HepG2 (cell line): ENCODE data around the gene TACC3. TPM values are rescaled to one million over a fixed set of nuclear protein-coding genes. Genes with fewer than 3 reads are reported as not detected.

Experiments used
- CENPX ChIP-seq: sonication (generic); formaldehyde crosslinking; IDR thresholded peaks from 2 replicates; pipeline ENCODE4 v1.9.0; 2021; ENCODE audit warnings: mild to moderate bottlenecking, missing genetic modification reagents, moderate library complexity
- HDAC6 ChIP-seq: fragments of 200-600 bp; sonication (generic); IDR thresholded peaks from 2 replicates; pipeline ENCODE4 v1.7.0; 2017; ENCODE audit warnings: mild to moderate bottlenecking, antibody characterized with exemption, low read length, low read depth
- HES4 ChIP-seq: sonication (generic); formaldehyde crosslinking; IDR thresholded peaks from 2 replicates; pipeline ENCODE4 v1.9.0; 2021; ENCODE audit warnings: mild to moderate bottlenecking, missing genetic modification reagents, borderline replicate concordance
- ISX ChIP-seq: sonication (generic); formaldehyde crosslinking; conservative IDR thresholded peaks from 2 replicates; pipeline ENCODE4 v1.5.0; 2020; ENCODE audit warnings: missing genetic modification reagents
- KLF13 ChIP-seq: sonication (generic); formaldehyde crosslinking; IDR thresholded peaks from 2 replicates; pipeline ENCODE4 v1.4.0; 2020; ENCODE audit warnings: mild to moderate bottlenecking, missing genetic modification reagents
- RFXAP ChIP-seq: sonication (generic); formaldehyde crosslinking; IDR thresholded peaks from 2 replicates; pipeline ENCODE4 v1.4.0; 2020; ENCODE audit warnings: missing genetic modification reagents, borderline replicate concordance
- RXRA ChIP-seq: sonication (generic); formaldehyde crosslinking; IDR thresholded peaks from 2 replicates; pipeline ENCODE4 v1.5.1; 2020; ENCODE audit warnings: missing genetic modification reagents
- SRSF1 ChIP-seq: fragments of 200-400 bp; formaldehyde crosslinking; optimal IDR thresholded peaks from 2 replicates; pipeline ENCODE3; 2017; ENCODE audit warnings: mild to moderate bottlenecking, low read depth, low read length, moderate library complexity
- TOPORS ChIP-seq: sonication (generic); formaldehyde crosslinking; IDR thresholded peaks from 2 replicates; pipeline ENCODE4 v1.8.0; 2023; ENCODE audit warnings: mild to moderate bottlenecking, missing genetic modification reagents
- ZNF160 ChIP-seq: sonication (generic); formaldehyde crosslinking; IDR thresholded peaks from 2 replicates; pipeline ENCODE4 v1.8.0; 2022; ENCODE audit warnings: mild to moderate bottlenecking, inconsistent platforms, missing genetic modification reagents
- ZNF292 ChIP-seq: sonication (generic); formaldehyde crosslinking; IDR thresholded peaks from 2 replicates; pipeline ENCODE4 v1.8.1; 2022; ENCODE audit warnings: mild to moderate bottlenecking, low read depth, missing genetic modification reagents, borderline replicate concordance
- polyA plus RNA-seq, 8 experiments: library from polyadenylated mRNA; depleted of rRNA in 3 of 8; stranded (reverse) in 7 of 8; unstranded in 1 of 8; fragments of >200 nt; fragmentation: Illumina TruSeq in 4 of 8; extraction: Trizol in 4 of 8; gene quantifications; 2 replicates each; pipeline versions ENCODE4 v1.2.1 to v1.2.3, GENCODE V29; 2011 to 2016; ENCODE audit warnings: low read depth in 4 of 8, missing spikeins in 1 of 8, mixed read lengths in 1 of 8; ENCODE audit not compliant: insufficient read depth in 1 of 8
- total RNA-seq, 5 experiments: library from RNA; depleted of rRNA; stranded (reverse); fragments of >200 nt; fragmentation: Illumina TruSeq; extraction: Trizol; gene quantifications; 2 replicates each; pipeline ENCODE4 v1.2.3, GENCODE V29; 2016; ENCODE audit warnings: low read depth in 1 of 5
- TF ChIP-seq, protein P1 (sequence below): sonication (generic); formaldehyde crosslinking; IDR thresholded peaks from one replicate; pipeline ENCODE4 v1.5.1; 2020; ENCODE audit warnings: mild to moderate bottlenecking, missing genetic modification reagents; ENCODE audit errors: not compliant biosample characterization
- TF ChIP-seq, protein P2 (sequence below): sonication (generic); formaldehyde crosslinking; IDR thresholded peaks from 2 replicates; pipeline ENCODE4 v1.4.0; 2020; ENCODE audit warnings: missing genetic modification reagents, borderline replicate concordance
- TF ChIP-seq, protein P3 (sequence below): IDR thresholded peaks from 2 replicates; pipeline ENCODE4 v1.6.1; 2016
- TF ChIP-seq, protein P4 (sequence below): IDR thresholded peaks from 2 replicates; pipeline ENCODE4 v1.6.1; 2016; ENCODE audit warnings: mild to moderate bottlenecking

TACC3 gene
- total and polyA plus RNA-seq, 2 of the 13 experiments (the other 11 are each of a cell fraction or from before 2014, with no cell fraction given): 20.3 to 21.2 TPM

DNA sequence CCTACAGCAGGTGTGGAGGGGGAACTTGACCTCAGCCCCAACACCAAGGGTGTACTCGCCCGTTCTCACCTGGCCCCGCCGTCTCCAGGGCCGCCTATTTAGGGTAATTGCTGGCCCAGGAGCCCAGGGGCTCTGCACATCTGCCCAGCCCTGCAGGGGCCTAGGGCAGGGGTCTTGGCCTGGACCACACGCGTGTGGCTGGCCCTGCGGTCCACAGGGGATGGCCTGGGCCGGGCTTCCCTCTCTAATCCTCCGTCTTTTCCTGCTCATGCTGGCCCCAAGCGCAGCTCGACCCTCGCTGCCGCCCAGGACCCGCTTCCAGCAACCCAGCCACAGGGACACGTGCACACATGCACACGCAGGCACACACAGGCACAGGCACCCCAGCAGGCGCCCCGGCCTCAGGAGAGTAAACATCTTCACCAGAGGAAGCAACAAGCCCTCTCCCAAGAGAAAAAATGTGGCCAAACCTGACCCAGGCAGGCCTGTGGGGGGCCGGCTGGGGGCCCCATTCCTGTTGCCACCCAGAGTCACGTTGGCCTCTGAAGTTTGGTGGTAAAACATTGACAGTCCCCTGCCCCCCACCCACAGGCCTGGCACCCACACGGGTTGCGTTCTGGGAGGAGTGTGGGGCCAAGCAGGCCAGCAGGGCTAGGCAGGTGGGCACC lies 47.2 kb downstream of the TACC3 start (continued):
- TF ChIP-seq, protein P1, sequence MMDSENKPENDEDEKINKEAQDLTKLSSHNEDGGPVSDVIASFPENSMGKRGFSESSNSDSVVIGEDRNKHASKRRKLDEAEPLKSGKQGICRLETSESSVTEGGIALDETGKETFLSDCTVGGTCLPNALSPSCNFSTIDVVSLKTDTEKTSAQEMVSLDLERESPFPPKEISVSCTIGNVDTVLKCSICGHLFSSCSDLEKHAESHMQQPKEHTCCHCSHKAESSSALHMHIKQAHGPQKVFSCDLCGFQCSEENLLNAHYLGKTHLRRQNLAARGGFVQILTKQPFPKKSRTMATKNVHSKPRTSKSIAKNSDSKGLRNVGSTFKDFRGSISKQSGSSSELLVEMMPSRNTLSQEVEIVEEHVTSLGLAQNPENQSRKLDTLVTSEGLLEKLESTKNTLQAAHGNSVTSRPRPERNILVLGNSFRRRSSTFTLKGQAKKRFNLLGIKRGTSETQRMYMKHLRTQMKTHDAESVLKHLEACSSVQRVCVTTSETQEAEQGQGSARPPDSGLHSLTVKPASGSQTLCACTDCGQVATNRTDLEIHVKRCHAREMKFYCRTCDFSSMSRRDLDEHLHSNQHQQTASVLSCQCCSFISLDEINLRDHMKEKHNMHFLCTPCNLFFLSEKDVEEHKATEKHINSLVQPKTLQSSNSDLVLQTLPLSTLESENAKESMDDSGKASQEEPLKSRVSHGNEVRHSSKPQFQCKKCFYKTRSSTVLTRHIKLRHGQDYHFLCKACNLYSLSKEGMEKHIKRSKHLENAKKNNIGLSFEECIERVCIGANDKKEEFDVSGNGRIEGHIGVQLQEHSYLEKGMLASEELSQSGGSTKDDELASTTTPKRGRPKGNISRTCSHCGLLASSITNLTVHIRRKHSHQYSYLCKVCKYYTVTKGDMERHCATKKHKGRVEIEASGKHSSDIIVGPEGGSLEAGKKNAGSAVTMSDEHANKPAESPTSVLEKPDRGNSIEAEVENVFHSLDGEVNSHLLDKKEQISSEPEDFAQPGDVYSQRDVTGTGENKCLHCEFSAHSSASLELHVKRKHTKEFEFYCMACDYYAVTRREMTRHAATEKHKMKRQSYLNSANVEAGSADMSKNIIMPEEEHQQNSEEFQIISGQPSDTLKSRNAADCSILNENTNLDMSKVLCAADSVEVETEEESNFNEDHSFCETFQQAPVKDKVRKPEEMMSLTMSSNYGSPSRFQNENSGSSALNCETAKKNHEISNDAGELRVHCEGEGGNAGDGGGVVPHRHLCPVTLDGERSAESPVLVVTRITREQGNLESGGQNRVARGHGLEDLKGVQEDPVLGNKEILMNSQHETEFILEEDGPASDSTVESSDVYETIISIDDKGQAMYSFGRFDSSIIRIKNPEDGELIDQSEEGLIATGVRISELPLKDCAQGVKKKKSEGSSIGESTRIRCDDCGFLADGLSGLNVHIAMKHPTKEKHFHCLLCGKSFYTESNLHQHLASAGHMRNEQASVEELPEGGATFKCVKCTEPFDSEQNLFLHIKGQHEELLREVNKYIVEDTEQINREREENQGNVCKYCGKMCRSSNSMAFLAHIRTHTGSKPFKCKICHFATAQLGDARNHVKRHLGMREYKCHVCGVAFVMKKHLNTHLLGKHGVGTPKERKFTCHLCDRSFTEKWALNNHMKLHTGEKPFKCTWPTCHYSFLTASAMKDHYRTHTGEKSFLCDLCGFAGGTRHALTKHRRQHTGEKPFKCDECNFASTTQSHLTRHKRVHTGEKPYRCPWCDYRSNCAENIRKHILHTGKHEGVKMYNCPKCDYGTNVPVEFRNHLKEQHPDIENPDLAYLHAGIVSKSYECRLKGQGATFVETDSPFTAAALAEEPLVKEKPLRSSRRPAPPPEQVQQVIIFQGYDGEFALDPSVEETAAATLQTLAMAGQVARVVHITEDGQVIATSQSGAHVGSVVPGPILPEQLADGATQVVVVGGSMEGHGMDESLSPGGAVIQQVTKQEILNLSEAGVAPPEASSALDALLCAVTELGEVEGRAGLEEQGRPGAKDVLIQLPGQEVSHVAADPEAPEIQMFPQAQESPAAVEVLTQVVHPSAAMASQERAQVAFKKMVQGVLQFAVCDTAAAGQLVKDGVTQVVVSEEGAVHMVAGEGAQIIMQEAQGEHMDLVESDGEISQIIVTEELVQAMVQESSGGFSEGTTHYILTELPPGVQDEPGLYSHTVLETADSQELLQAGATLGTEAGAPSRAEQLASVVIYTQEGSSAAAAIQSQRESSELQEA (CRISPR knock-in tag): peak; percentile 37
- no peak for TF ChIP-seq ISX (CRISPR knock-in tag)
- TF ChIP-seq, protein P2, sequence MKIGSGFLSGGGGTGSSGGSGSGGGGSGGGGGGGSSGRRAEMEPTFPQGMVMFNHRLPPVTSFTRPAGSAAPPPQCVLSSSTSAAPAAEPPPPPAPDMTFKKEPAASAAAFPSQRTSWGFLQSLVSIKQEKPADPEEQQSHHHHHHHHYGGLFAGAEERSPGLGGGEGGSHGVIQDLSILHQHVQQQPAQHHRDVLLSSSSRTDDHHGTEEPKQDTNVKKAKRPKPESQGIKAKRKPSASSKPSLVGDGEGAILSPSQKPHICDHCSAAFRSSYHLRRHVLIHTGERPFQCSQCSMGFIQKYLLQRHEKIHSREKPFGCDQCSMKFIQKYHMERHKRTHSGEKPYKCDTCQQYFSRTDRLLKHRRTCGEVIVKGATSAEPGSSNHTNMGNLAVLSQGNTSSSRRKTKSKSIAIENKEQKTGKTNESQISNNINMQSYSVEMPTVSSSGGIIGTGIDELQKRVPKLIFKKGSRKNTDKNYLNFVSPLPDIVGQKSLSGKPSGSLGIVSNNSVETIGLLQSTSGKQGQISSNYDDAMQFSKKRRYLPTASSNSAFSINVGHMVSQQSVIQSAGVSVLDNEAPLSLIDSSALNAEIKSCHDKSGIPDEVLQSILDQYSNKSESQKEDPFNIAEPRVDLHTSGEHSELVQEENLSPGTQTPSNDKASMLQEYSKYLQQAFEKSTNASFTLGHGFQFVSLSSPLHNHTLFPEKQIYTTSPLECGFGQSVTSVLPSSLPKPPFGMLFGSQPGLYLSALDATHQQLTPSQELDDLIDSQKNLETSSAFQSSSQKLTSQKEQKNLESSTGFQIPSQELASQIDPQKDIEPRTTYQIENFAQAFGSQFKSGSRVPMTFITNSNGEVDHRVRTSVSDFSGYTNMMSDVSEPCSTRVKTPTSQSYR (CRISPR knock-in tag): peak; percentile 20; the same call in 1 of the 2 replicates
- TF ChIP-seq RFXAP: peak; percentile 19; the same call in 1 of the 2 replicates
- TF ChIP-seq RXRA (CRISPR knock-in tag): peak; percentile 13; the same call in 1 of the 2 replicates
- 0 out of 2 replicates have a peak, but pooled peaks have one; percentile 56 for TF ChIP-seq ZNF292 (CRISPR knock-in tag)
- TF ChIP-seq HES4 (CRISPR knock-in tag): peak; percentile 93; the same call in 1 of the 2 replicates
- no peak for TF ChIP-seq TOPORS (CRISPR knock-in tag)
- TF ChIP-seq, protein P3, sequence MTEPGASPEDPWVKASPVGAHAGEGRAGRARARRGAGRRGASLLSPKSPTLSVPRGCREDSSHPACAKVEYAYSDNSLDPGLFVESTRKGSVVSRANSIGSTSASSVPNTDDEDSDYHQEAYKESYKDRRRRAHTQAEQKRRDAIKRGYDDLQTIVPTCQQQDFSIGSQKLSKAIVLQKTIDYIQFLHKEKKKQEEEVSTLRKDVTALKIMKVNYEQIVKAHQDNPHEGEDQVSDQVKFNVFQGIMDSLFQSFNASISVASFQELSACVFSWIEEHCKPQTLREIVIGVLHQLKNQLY (CRISPR knock-in tag): peak; percentile 72; the same call in 1 of the 2 replicates
- TF ChIP-seq CENPX (CRISPR knock-in tag): no peak
- TF ChIP-seq HDAC6: no peak
- TF ChIP-seq SRSF1: no peak
- no peak for TF ChIP-seq ZNF160
- TF ChIP-seq KLF13: no peak
- TF ChIP-seq, protein P4, sequence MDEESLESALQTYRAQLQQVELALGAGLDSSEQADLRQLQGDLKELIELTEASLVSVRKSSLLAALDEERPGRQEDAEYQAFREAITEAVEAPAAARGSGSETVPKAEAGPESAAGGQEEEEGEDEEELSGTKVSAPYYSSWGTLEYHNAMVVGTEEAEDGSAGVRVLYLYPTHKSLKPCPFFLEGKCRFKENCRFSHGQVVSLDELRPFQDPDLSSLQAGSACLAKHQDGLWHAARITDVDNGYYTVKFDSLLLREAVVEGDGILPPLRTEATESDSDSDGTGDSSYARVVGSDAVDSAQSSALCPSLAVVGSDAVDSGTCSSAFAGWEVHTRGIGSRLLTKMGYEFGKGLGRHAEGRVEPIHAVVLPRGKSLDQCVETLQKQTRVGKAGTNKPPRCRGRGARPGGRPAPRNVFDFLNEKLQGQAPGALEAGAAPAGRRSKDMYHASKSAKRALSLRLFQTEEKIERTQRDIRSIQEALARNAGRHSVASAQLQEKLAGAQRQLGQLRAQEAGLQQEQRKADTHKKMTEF (CRISPR knock-in tag): peak; percentile 46; the same call in 1 of the 2 replicates
